ENCODE data around the gene TMEM208. TPM values are rescaled to one million over a fixed set of nuclear protein-coding genes. Genes with fewer than 3 reads are reported as not detected.

The TMEM208 gene
- polyA plus RNA-seq, 1 experiment: 38.5 TPM

DNA sequence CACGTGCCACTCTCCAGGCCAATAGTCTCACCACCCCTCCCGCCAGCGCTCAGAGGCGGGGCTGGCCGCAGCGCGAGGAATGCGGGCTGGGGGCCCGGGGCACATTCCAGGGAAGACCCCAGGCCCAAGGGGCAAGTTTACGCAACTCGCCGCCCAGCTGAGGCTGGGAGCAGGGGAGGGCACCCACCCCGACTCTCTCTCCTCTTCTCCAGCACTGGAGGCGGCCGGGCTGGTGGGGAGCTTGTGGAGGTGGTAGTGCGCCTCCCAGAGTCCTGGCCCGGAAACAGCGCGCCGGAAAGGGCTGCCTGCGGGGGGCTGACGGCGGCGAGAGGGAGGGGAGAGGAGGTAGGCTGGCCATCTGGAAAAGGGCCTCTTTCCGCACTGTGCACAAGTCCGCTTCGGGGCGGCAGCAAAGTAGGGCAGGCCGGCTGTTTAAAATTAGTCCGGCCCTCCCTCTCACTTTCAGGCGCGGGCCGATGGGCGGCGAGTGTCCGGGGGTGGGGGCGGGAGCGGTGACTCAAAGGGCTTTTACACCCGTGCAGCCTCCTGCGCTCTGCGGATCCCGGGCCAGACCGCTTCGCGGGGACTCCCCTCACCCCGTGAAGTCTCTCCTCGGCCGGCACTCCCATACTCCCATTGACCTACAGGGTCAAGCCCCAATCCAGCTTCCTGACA lies 19.3 kb downstream of the TMEM208 start:
- ChIA-PET CTCF (no interaction called here), POLR2A (interaction anchor here (0.7 to 1.1 kb wide), 6 partner anchors 10 to 40 kb away, joined by 3 to 5 read pairs (median 3); partner anchors contain the start of gene TMEM208)
- Histone ChIP-seq H3K9me3 (ENCODE audit: control insufficient read depth, insufficient read depth, low read length) (no peaks in the 10 kb centered on the region; the same call in 1 of the 2 replicates), H3K27ac (ENCODE audit: low read depth, low read length) (peak overlapping the region; percentile 90), H3K4me3 (ENCODE audit: low read depth, low read length) (peak overlapping the region; percentile 86), H3K27me3 (ENCODE audit: control insufficient read depth, insufficient read depth, low read length) (no peaks in the 10 kb centered on the region)
- peak; percentile 25 for TF ChIP-seq CTCF (IDR thresholded peaks at IDR 0.05; ENCODE audit: low read depth, low read length)
- DNase-seq (ENCODE audit: low read depth, low spot score): peak; percentile 63

- no peak for DNase-seq (ENCODE audit: low read depth, low spot score)
- Histone ChIP-seq H3K27ac (ENCODE audit: low read depth, low read length) (peak overlapping the region; percentile 90), H3K4me3 (ENCODE audit: low read depth, low read length) (peak overlapping the region; percentile 86), H3K27me3 (ENCODE audit: control insufficient read depth, insufficient read depth, low read length) (no peaks in the 10 kb centered on the region), H3K9me3 (ENCODE audit: control insufficient read depth, insufficient read depth, low read length) (no peaks in the 10 kb centered on the region; the same call in 1 of the 2 replicates)
- TF ChIP-seq CTCF (IDR thresholded peaks at IDR 0.05; ENCODE audit: low read depth, low read length): no peak
- CTCF ChIA-PET: no interaction called here
- POLR2A ChIA-PET: interaction anchor here (0.7 to 1.5 kb wide), 15 partner anchors 9 to 234 kb away, joined by 3 to 12 read pairs (median 4); partner anchors contain the start of genes ATP6V0D1, TMEM208 and TPPP3
Observed at GRCh38 chr16:67246756-67247191, 19.8 kb downstream of the TMEM208 start.

GRCh38 chr16:67247192-67248072 lies 20.5 kb downstream of the TMEM208 start, which contains the start of gene FHOD1:
Gene FHOD1 (minus strand): TSS chr16:67247481. CDS start chr16:67247410, 71 bp downstream.
- ChIA-PET CTCF (interaction anchor here (3.0 kb wide), 1 partner anchor 13 kb away, joined by 14 read pairs; no protein-coding TSS in a partner anchor), POLR2A (interaction anchor here (0.6 to 1.5 kb wide), 12 partner anchors 9 to 315 kb away, joined by 3 to 12 read pairs (median 4); partner anchors contain the start of genes ATP6V0D1, TMEM208 and TPPP3)
- Histone ChIP-seq H3K27me3 (ENCODE audit: control insufficient read depth, insufficient read depth, low read length) (no peaks in the 10 kb centered on the region), H3K4me3 (ENCODE audit: low read depth, low read length) (peak within 1 kb of the TSS; percentile 86), H3K27ac (ENCODE audit: low read depth, low read length) (peak within 1 kb of the TSS; percentile 90), H3K9me3 (ENCODE audit: control insufficient read depth, insufficient read depth, low read length) (no peaks in the 10 kb centered on the region; the same call in 1 of the 2 replicates)
- DNase-seq (ENCODE audit: low read depth, low spot score): peak; percentile 79
- no peak for TF ChIP-seq CTCF (IDR thresholded peaks at IDR 0.05; ENCODE audit: low read depth, low read length)

DNA sequence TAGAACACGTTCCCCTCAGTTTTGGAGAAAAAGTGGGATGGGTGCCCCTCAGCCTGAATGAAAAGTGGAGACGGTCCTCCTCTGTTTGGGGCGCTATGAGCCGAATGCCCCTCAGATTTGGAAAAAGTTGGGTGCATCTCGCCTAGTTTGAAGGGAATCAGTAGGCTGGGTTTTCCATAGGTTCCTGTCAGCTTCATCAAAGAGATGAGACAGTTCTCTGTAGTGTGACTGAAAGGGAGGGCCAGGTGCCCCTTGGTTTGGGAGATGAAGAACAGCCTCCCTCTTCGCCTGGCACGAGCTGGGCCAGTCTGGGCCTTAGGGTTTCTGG lies 21.1 kb downstream of the TMEM208 start:
- H3K27ac ChIP-seq (ENCODE audit: low read depth, low read length): no peak overlapping the region
- no peaks in the 10 kb centered on the region for H3K27me3 ChIP-seq (ENCODE audit: control insufficient read depth, insufficient read depth, low read length)
- DNase-seq (ENCODE audit: low read depth, low spot score): no peak
- H3K4me3 ChIP-seq (ENCODE audit: low read depth, low read length): peak overlapping the region; percentile 67
- H3K9me3 ChIP-seq (ENCODE audit: control insufficient read depth, insufficient read depth, low read length): no peaks in the 10 kb centered on the region; the same call in 1 of the 2 replicates
- ChIA-PET POLR2A (interaction anchor here (0.9 to 1.5 kb wide), 8 partner anchors 10 to 233 kb away, joined by 3 to 12 read pairs (median 4); partner anchors contain the start of genes ATP6V0D1 and TMEM208), CTCF (interaction anchor here (3.0 kb wide), 1 partner anchor 12 kb away, joined by 14 read pairs; no protein-coding TSS in a partner anchor)
- TF ChIP-seq CTCF (IDR thresholded peaks at IDR 0.05; ENCODE audit: low read depth, low read length): no peak
